Esophagus squamous epithelium (tissue), 5 donors: ENCODE results near the gene KCNH1. TPM values are rescaled to one million over a fixed set of nuclear protein-coding genes. Genes with fewer than 3 reads are reported as not detected.

Source experiments
- DNase-seq: peaks from one replicate; lab custom pipeline; 2025; lab: John Stamatoyannopoulos, UW
- H3K27ac ChIP-seq, 4 donors: fragments of 200-600 bp; sonication (generic); one replicate each; pipeline ENCODE4 v1.5.1; 2016 to 2019; ENCODE audit warnings: mild to moderate bottlenecking in 1 of 4
- H3K27me3 ChIP-seq, 4 donors: fragments of 200-600 bp; sonication (generic); 1 replicate in 3 of 4; 2 replicates in 1 of 4; pipeline versions ENCODE4 v1.5.1 to v1.6.0; 2017 to 2021; ENCODE audit warnings: antibody characterized with exemption in 1 of 4
- H3K36me3 ChIP-seq, 3 donors: fragments of 200-600 bp; sonication (generic); one replicate each; pipeline ENCODE4 v1.5.1; 2016 to 2019
- H3K4me1 ChIP-seq, 3 donors: fragments of 200-600 bp; sonication (generic); one replicate each; pipeline ENCODE4 v1.5.1; 2017 to 2019
- H3K4me3 ChIP-seq, 4 donors: fragments of 200-600 bp; sonication (generic); 1 replicate in 3 of 4; 2 replicates in 1 of 4; pipeline ENCODE4 v1.5.1; 2016 to 2019; ENCODE audit warnings: mild to moderate bottlenecking in 2 of 4, moderate library complexity in 1 of 4
- H3K9me3 ChIP-seq, 3 donors: fragments of 200-600 bp; sonication (generic); one replicate each; pipeline ENCODE4 v1.5.1; 2016 to 2019
- CTCF ChIP-seq, 6 experiments: fragments of 450-650 bp in 4 of 6; fragments of 200-600 bp in 2 of 6; sonication (generic) in 2 of 6; IDR thresholded peaks; one replicate each; pipeline ENCODE4 v1.5.1; 2016 to 2019; ENCODE audit warnings: antibody characterized with exemption in 6 of 6, mild to moderate bottlenecking in 4 of 6, moderate library complexity in 4 of 6
- POLR2A ChIP-seq, 4 donors: fragments of 450-650 bp; IDR thresholded peaks; one replicate each; pipeline ENCODE4 v1.6.1; 2017; ENCODE audit warnings: antibody characterized with exemption in 4 of 4, mild to moderate bottlenecking in 4 of 4, moderate library complexity in 3 of 4
- WGBS, 2 donors: methylation state at CpG; one replicate each; pipeline ENCODE4 v1.1.5; 2018; 5-methylcytosine and 5-hydroxymethylcytosine counted together
- intact Hi-C: fragments of 100-400 bp; cut with DNase I; formaldehyde crosslinking; loops from one replicate; pipeline ENCODE4 v1.15.0; 2022
- total RNA-seq, 4 donors: library from RNA; depleted of rRNA; stranded (reverse); fragments of >200 nt; gene quantifications; one replicate each; pipeline ENCODE4 v1.1.0, GENCODE V29; 2016
- donor health status: DM: yes; HTN: yes; CAD: no.

Gene KCNH1
- total RNA-seq, 4 donors from 2014 or later: 0.57 to 1.0 (median 0.83) TPM; not detected in 1

- TF ChIP-seq CTCF (IDR thresholded peaks at IDR 0.05) (no peak), POLR2A (IDR thresholded peaks at IDR 0.05) (no peak)
- H3K27ac ChIP-seq: no peak overlapping the region
- H3K4me3 ChIP-seq: no peak overlapping the region
- no peaks in the 10 kb centered on the region for H3K9me3 ChIP-seq
- H3K4me1 ChIP-seq: no peaks in the 10 kb centered on the region
- no peak for DNase-seq
- H3K27me3 ChIP-seq: no peaks in the 10 kb centered on the region
- WGBS, 2 donors: 60 to 81% methylated on average over 3 to 5 of the region's 5 CpGs
- no peaks in the 10 kb centered on the region for H3K36me3 ChIP-seq
- intact Hi-C loops: no loop called here
These were observed 392.4 kb downstream of the KCNH1 start for GRCh38 chr1:210741564-210741963.

DNA sequence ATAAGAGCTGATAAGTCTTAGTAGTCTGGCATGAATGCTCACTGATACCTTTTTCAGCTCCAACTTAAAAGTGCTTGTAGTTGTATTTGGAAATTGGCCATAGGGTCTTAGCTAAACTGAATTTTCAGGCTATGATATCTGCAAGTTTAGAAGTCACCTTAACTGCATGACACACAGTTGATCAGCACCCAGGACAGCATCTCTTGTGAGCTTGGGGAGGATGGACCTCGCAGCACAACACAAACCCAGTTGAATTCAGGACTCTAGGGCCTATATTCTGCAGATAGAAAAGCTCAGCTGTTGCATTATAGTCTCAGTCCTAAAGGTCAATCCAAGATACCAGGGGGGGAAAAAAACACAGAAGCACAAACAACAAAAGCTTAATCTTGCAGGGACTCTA is 394.3 kb downstream of the KCNH1 start:
- intact Hi-C loops: no loop called here
- TF ChIP-seq CTCF (IDR thresholded peaks at IDR 0.05) (no peak), POLR2A (IDR thresholded peaks at IDR 0.05) (no peak)
- Histone ChIP-seq H3K4me1 (no peaks in the 10 kb centered on the region), H3K27me3 (no peaks in the 10 kb centered on the region), H3K36me3 (no peaks in the 10 kb centered on the region), H3K4me3 (no peak overlapping the region), H3K27ac (no peak overlapping the region), H3K9me3 (no peaks in the 10 kb centered on the region)
- no peak for DNase-seq
- WGBS, 2 donors: 33 to 57% methylated on average over 1 of the region's 1 CpG

- no peak for DNase-seq
- WGBS, 2 donors: 70 to 86% methylated on average over 5 of the region's 5 CpGs
- H3K9me3 ChIP-seq: no peaks in the 10 kb centered on the region
- H3K4me3 ChIP-seq: no peak overlapping the region
- intact Hi-C loops: no loop called here
- no peaks in the 10 kb centered on the region for H3K36me3 ChIP-seq
- no peaks in the 10 kb centered on the region for H3K4me1 ChIP-seq
- TF ChIP-seq POLR2A (IDR thresholded peaks at IDR 0.05): no peak
- TF ChIP-seq CTCF (IDR thresholded peaks at IDR 0.05): no peak
- H3K27ac ChIP-seq: no peak overlapping the region
- H3K27me3 ChIP-seq: no peaks in the 10 kb centered on the region
These were observed 395.7 kb downstream of the KCNH1 start for GRCh38 chr1:210738256-210738655.

DNA sequence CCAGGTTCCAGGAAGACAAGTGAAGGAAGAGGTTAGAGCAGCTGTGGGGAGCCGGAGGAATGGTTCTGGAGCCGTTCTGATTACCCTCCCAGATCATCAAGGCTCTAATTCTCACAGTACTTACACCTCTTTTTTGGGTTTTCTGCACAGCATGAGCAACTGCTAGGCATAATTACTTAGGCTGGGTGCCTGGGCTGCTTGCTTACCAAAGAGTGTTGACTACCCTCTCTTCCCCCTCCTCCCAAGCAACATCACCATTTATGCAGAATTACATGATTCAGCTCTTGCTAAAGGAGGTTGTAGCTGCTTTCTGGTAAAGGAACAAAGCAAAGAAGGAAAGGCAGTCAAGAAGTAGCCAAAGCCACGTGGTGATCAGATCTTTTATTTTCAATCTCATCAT is 397.2 kb downstream of the KCNH1 start:
- Histone ChIP-seq H3K36me3 (no peaks in the 10 kb centered on the region), H3K4me3 (no peak overlapping the region), H3K27me3 (no peaks in the 10 kb centered on the region), H3K27ac (no peak overlapping the region), H3K4me1 (no peaks in the 10 kb centered on the region), H3K9me3 (no peaks in the 10 kb centered on the region)
- no peak for DNase-seq
- no peak for TF ChIP-seq POLR2A (IDR thresholded peaks at IDR 0.05)
- TF ChIP-seq CTCF (IDR thresholded peaks at IDR 0.05): no peak
- intact Hi-C loops: no loop called here
- WGBS, 2 donors: 41 to 45% methylated on average over 3 of the region's 3 CpGs

GRCh38 chr1:210731597-210731996 is 402.4 kb downstream of the KCNH1 start:
- Histone ChIP-seq H3K4me3 (no peak overlapping the region), H3K27ac (no peak overlapping the region), H3K36me3 (no peaks in the 10 kb centered on the region), H3K4me1 (no peaks in the 10 kb centered on the region), H3K9me3 (no peaks in the 10 kb centered on the region), H3K27me3 (no peaks in the 10 kb centered on the region)
- intact Hi-C loops: no loop called here
- no peak for DNase-seq
- TF ChIP-seq CTCF (IDR thresholded peaks at IDR 0.05): no peak
- TF ChIP-seq POLR2A (IDR thresholded peaks at IDR 0.05): no peak
- WGBS, 2 donors: 85 to 88% methylated on average over 2 of the region's 2 CpGs
